ENCODE results near the gene GRB10. TPM values are rescaled to one million over a fixed set of nuclear protein-coding genes. Genes with fewer than 3 reads are reported as not detected.
A peak's percentile ranks its signal among the peaks of the same experiment; 100 is the strongest.

Gene GRB10
- total and polyA plus RNA-seq, 4 experiments from 2014 or later, result 0.83 to 7.7 (median 5.0) TPM

DNA sequence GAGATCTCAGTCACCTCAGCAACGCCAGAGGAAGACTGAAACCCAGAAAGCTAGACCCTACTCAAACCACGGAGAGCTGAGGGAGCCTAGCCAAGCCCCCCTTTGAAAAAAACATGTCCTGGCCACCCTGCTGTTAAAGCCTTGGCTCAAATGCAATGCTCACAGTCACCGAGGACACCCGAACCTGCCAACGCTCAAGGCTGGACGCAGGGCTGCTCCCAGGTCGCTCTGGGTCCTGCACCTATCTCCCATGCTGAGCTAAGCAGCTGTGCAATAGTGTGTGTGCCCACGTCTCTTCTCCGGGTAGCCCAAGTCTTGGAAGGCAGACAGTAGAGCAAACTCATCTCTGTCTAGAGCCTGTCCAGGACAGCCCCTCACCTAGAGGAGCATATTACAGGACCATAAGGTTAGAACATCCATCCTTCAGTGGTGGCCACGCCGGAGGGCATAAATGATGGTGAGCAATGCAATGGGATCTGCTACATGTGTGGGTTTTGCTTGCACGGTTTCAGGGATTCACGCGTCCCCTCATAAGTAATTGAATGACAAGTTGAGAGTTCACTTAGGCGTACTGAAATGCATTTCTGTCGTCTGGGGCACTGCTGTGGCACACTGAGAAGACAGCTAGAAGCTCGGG is 123.2 kb downstream of the GRB10 start:
- Mint-ChIP-seq H3K4me1 (peaks cover 41 to 60% (median 46%) of the 10 kb centered on the region in 4 donors), H3K4me3 (peak overlapping the region; percentile 82 to 95 (median 92)), H3K9me3 (peaks cover 0 to 3% (median 0%) of the 10 kb centered on the region in 8 donors), H3K27me3 (no peaks in the 10 kb centered on the region), H3K36me3 (no peaks in the 10 kb centered on the region), H3K27ac (peak overlapping the region in 6 of 7 donors; percentile 93 to 96 (median 96))
- Histone ChIP-seq H3K4me3 (ENCODE audit: low read length in 2 of 2) (peak overlapping the region in 1 of 2 donors; percentile 54), H3K4me1 (ENCODE audit: insufficient read depth, low read length) (peaks cover 52% of the 10 kb centered on the region), H3K9me3 (ENCODE audit: control insufficient read depth in 1 of 2, low read length in 2 of 2) (no peaks in the 10 kb centered on the region), H3K27ac (ENCODE audit: low read depth, low read length) (no peak overlapping the region), H3K36me3 (ENCODE audit: insufficient read depth, low read length) (no peaks in the 10 kb centered on the region), H3K27me3 (ENCODE audit: insufficient read depth, low read length) (no peaks in the 10 kb centered on the region)
- ChIA-PET POLR2A (ENCODE audit: partially characterized antibody) (interaction anchor here (1.0 to 2.2 kb wide), 4 partner anchors 20 to 567 kb away, joined by 3 to 11 read pairs (median 4); no protein-coding TSS in a partner anchor), CTCF (ENCODE audit: partially characterized antibody) (interaction anchor here (1.0 to 4.2 kb wide), 6 partner anchors 20 to 502 kb away, joined by 3 to 31 read pairs (median 4); no protein-coding TSS in a partner anchor)
- intact Hi-C loops (cut with micrococcal nuclease), result no loop called here
- DNase-seq, result no peak

- Histone ChIP-seq H3K4me3 (ENCODE audit: low read length in 2 of 2) (no peak overlapping the region), H3K27ac (ENCODE audit: low read depth, low read length) (no peak overlapping the region), H3K9me3 (ENCODE audit: control insufficient read depth in 1 of 2, low read length in 2 of 2) (no peaks in the 10 kb centered on the region), H3K27me3 (ENCODE audit: insufficient read depth, low read length) (no peaks in the 10 kb centered on the region), H3K4me1 (ENCODE audit: insufficient read depth, low read length) (peaks cover 44% of the 10 kb centered on the region), H3K36me3 (ENCODE audit: insufficient read depth, low read length) (no peaks in the 10 kb centered on the region)
- H3K27me3 Mint-ChIP-seq, result no peaks in the 10 kb centered on the region
- peaks cover 36 to 52% (median 40%) of the 10 kb centered on the region in 4 donors for H3K4me1 Mint-ChIP-seq
- peak overlapping the region in 2 of 8 donors; percentile 21 to 59 for H3K4me3 Mint-ChIP-seq
- H3K9me3 Mint-ChIP-seq, result peaks cover 0 to 3% (median 0%) of the 10 kb centered on the region in 8 donors
- POLR2A ChIA-PET (ENCODE audit: partially characterized antibody), result no interaction called here
- DNase-seq, result no peak
- no peaks in the 10 kb centered on the region for H3K36me3 Mint-ChIP-seq
- intact Hi-C loops (cut with micrococcal nuclease), result no loop called here
- peak overlapping the region in 1 of 7 donors; percentile 51 for H3K27ac Mint-ChIP-seq
- CTCF ChIA-PET (ENCODE audit: partially characterized antibody), result interaction anchor here (1.0 to 1.4 kb wide), 2 partner anchors 37 to 502 kb away, joined by 3 to 4 read pairs; no protein-coding TSS in a partner anchor
Observed at GRCh38 chr7:50658696-50659095, 124.0 kb downstream of the GRB10 start.

GRCh38 chr7:50657912-50658311 is 124.8 kb downstream of the GRB10 start:
- POLR2A ChIA-PET (ENCODE audit: partially characterized antibody), result no interaction called here
- peaks cover 36% of the 10 kb centered on the region for H3K4me1 ChIP-seq (ENCODE audit: insufficient read depth, low read length)
- H3K4me3 ChIP-seq (ENCODE audit: low read length in 2 of 2), result no peak overlapping the region
- Mint-ChIP-seq H3K4me3 (no peak overlapping the region), H3K9me3 (peaks cover 0 to 3% (median 0%) of the 10 kb centered on the region in 8 donors), H3K27me3 (no peaks in the 10 kb centered on the region), H3K4me1 (peaks cover 29 to 44% (median 34%) of the 10 kb centered on the region in 4 donors), H3K36me3 (no peaks in the 10 kb centered on the region), H3K27ac (no peak overlapping the region)
- no peaks in the 10 kb centered on the region for H3K36me3 ChIP-seq (ENCODE audit: insufficient read depth, low read length)
- H3K9me3 ChIP-seq (ENCODE audit: control insufficient read depth in 1 of 2, low read length in 2 of 2), result no peaks in the 10 kb centered on the region
- H3K27me3 ChIP-seq (ENCODE audit: insufficient read depth, low read length), result no peaks in the 10 kb centered on the region
- H3K27ac ChIP-seq (ENCODE audit: low read depth, low read length), result no peak overlapping the region
- intact Hi-C loops (cut with micrococcal nuclease), result no loop called here
- no peak for DNase-seq
- CTCF ChIA-PET (ENCODE audit: partially characterized antibody), result no interaction called here

- Mint-ChIP-seq H3K4me3 (no peak overlapping the region), H3K4me1 (peaks cover 24 to 39% (median 29%) of the 10 kb centered on the region in 4 donors), H3K27ac (peak overlapping the region in 1 of 7 donors; percentile 8), H3K9me3 (peaks cover 0 to 3% (median 0%) of the 10 kb centered on the region in 8 donors), H3K36me3 (no peaks in the 10 kb centered on the region), H3K27me3 (no peaks in the 10 kb centered on the region)
- Histone ChIP-seq H3K36me3 (ENCODE audit: insufficient read depth, low read length) (no peaks in the 10 kb centered on the region), H3K9me3 (ENCODE audit: control insufficient read depth in 1 of 2, low read length in 2 of 2) (no peaks in the 10 kb centered on the region), H3K4me3 (ENCODE audit: low read length in 2 of 2) (no peak overlapping the region), H3K27ac (ENCODE audit: low read depth, low read length) (no peak overlapping the region), H3K4me1 (ENCODE audit: insufficient read depth, low read length) (peaks cover 31% of the 10 kb centered on the region), H3K27me3 (ENCODE audit: insufficient read depth, low read length) (no peaks in the 10 kb centered on the region)
- DNase-seq, result no peak
- intact Hi-C loops (cut with micrococcal nuclease), result no loop called here
- ChIA-PET POLR2A (ENCODE audit: partially characterized antibody) (no interaction called here), CTCF (ENCODE audit: partially characterized antibody) (interaction anchor here (1.1 kb wide), 1 partner anchor 189 kb away, joined by 3 read pairs; no protein-coding TSS in a partner anchor)
Observed at GRCh38 chr7:50657341-50657873, 125.3 kb downstream of the GRB10 start.

DNA sequence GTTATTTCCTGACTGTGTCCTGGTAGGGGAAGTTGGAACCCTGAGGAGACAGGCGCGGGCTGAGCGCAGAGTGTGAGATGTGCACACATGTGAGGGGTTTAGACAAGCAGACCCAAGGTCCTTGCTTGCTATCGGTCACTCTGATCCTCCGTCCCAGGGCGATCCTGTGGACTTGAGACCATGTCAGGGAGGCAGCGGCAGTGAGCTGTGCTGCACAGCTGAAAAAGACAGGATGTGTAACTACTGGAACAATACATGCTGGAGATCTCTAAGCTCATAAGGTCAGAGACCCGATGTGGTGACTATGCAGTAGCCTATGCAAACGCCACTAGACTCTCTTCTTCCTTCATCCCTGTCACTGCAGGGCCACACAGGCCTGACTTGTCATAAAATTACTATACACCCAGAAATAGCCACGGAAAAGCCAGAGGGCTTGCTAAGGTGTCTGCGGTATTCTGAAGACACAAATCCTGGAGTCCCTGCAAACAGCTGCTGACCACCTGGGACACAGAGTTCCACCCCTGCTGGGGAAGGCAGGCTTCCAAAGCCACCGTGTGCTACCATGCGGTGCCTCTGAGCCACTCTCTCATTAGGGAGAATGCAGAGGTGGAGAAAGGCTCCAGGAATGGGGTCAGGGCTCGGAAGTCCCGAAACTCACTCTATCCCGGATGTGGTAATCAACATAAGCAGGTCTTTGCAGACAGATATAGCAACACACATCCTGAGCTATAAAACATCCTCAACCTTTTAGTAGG is 126.4 kb downstream of the GRB10 start:
- H3K27ac Mint-ChIP-seq, result no peak overlapping the region
- peaks cover 16 to 28% (median 19%) of the 10 kb centered on the region in 4 donors for H3K4me1 Mint-ChIP-seq
- POLR2A ChIA-PET (ENCODE audit: partially characterized antibody), result no interaction called here
- Histone ChIP-seq H3K36me3 (ENCODE audit: insufficient read depth, low read length) (no peaks in the 10 kb centered on the region), H3K9me3 (ENCODE audit: control insufficient read depth in 1 of 2, low read length in 2 of 2) (no peaks in the 10 kb centered on the region), H3K27me3 (ENCODE audit: insufficient read depth, low read length) (no peaks in the 10 kb centered on the region), H3K4me1 (ENCODE audit: insufficient read depth, low read length) (peaks cover 20% of the 10 kb centered on the region), H3K27ac (ENCODE audit: low read depth, low read length) (no peak overlapping the region), H3K4me3 (ENCODE audit: low read length in 2 of 2) (no peak overlapping the region)
- H3K36me3 Mint-ChIP-seq, result no peaks in the 10 kb centered on the region
- CTCF ChIA-PET (ENCODE audit: partially characterized antibody), result interaction anchor here (1.1 kb wide), 1 partner anchor 188 kb away, joined by 3 read pairs; no protein-coding TSS in a partner anchor
- H3K9me3 Mint-ChIP-seq, result peaks cover 0 to 1% (median 0%) of the 10 kb centered on the region in 8 donors
- no peak for DNase-seq
- H3K27me3 Mint-ChIP-seq, result no peaks in the 10 kb centered on the region
- intact Hi-C loops (cut with micrococcal nuclease), result no loop called here
- H3K4me3 Mint-ChIP-seq, result peak overlapping the region in 2 of 8 donors; percentile 15 to 19

DNA sequence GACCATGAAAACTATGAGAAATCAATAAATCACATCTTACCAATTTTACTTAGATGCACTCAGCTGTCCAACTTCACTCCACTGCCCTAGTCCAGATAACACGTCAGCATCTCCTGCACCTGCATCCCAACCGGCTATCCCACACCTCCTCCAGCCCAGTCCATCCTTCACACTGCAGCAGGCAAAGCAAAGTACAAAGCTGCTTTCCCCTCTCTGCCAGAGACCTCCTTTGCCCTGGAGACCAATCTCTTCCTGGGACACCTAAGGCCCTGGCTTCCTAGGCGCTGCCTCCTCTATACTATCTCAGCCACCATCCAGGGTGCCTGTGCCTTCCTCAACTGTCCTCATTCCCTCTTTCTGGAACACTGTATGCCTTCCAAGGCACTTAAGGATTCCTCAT is 127.2 kb downstream of the GRB10 start:
- Mint-ChIP-seq H3K36me3 (no peaks in the 10 kb centered on the region), H3K27me3 (no peaks in the 10 kb centered on the region), H3K4me3 (no peak overlapping the region), H3K27ac (peak overlapping the region in 2 of 7 donors; percentile 67 to 74), H3K4me1 (peaks cover 9 to 20% (median 12%) of the 10 kb centered on the region in 4 donors), H3K9me3 (peaks cover 0 to 1% (median 0%) of the 10 kb centered on the region in 8 donors)
- H3K4me1 ChIP-seq (ENCODE audit: insufficient read depth, low read length), result peaks cover 12% of the 10 kb centered on the region
- ChIA-PET CTCF (ENCODE audit: partially characterized antibody) (interaction anchor here (1.2 to 1.5 kb wide), 2 partner anchors 22 to 24 kb away, joined by 4 read pairs; no protein-coding TSS in a partner anchor), POLR2A (ENCODE audit: partially characterized antibody) (no interaction called here)
- intact Hi-C loops (cut with micrococcal nuclease), result no loop called here
- H3K27ac ChIP-seq (ENCODE audit: low read depth, low read length), result no peak overlapping the region
- no peak overlapping the region for H3K4me3 ChIP-seq (ENCODE audit: low read length in 2 of 2)
- no peak for DNase-seq
- no peaks in the 10 kb centered on the region for H3K36me3 ChIP-seq (ENCODE audit: insufficient read depth, low read length)
- no peaks in the 10 kb centered on the region for H3K27me3 ChIP-seq (ENCODE audit: insufficient read depth, low read length)
- no peaks in the 10 kb centered on the region for H3K9me3 ChIP-seq (ENCODE audit: control insufficient read depth in 1 of 2, low read length in 2 of 2)

DNA sequence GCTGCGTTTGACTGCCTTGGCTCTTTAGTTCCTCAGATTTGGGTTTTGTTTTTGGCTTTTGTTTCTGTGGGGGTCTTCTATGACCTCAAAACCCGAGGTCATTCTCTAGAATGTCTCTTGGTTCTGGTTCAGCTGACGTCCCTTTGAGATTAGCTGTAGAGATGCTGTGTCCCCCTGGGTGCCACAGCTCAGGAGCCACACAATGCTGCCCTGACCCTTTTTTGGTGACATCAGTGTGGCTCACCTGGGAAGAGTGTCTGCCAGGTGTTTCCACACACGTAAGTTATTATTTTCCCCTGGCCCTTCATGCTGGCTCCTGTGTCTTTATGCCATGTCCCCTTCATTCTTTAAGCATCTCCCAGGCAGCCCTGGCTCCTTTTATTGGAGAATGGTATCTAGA is 127.7 kb downstream of the GRB10 start:
- Mint-ChIP-seq H3K36me3 (no peaks in the 10 kb centered on the region), H3K4me3 (no peak overlapping the region), H3K27ac (peak overlapping the region in 2 of 7 donors; percentile 5 to 74), H3K27me3 (no peaks in the 10 kb centered on the region), H3K9me3 (no peaks in the 10 kb centered on the region), H3K4me1 (peaks cover 4 to 16% (median 7%) of the 10 kb centered on the region in 4 donors)
- no peaks in the 10 kb centered on the region for H3K9me3 ChIP-seq (ENCODE audit: control insufficient read depth in 1 of 2, low read length in 2 of 2)
- no peaks in the 10 kb centered on the region for H3K27me3 ChIP-seq (ENCODE audit: insufficient read depth, low read length)
- H3K27ac ChIP-seq (ENCODE audit: low read depth, low read length), result no peak overlapping the region
- H3K36me3 ChIP-seq (ENCODE audit: insufficient read depth, low read length), result no peaks in the 10 kb centered on the region
- intact Hi-C loops (cut with micrococcal nuclease), result no loop called here
- no peak for DNase-seq
- H3K4me3 ChIP-seq (ENCODE audit: low read length in 2 of 2), result no peak overlapping the region
- POLR2A ChIA-PET (ENCODE audit: partially characterized antibody), result no interaction called here
- CTCF ChIA-PET (ENCODE audit: partially characterized antibody), result interaction anchor here (1.2 to 1.5 kb wide), 3 partner anchors 22 to 187 kb away, joined by 3 to 4 read pairs (median 4); no protein-coding TSS in a partner anchor
- peaks cover 7% of the 10 kb centered on the region for H3K4me1 ChIP-seq (ENCODE audit: insufficient read depth, low read length)
